ENCODE data around the gene LRG1. TPM values are rescaled to one million over a fixed set of nuclear protein-coding genes. Genes with fewer than 3 reads are reported as not detected.

Gene LRG1
- total and polyA plus RNA-seq, 2 of the 13 experiments (the other 11 are each of a cell fraction or from before 2014, with no cell fraction given), result 12.0 to 39.3 TPM

DNA sequence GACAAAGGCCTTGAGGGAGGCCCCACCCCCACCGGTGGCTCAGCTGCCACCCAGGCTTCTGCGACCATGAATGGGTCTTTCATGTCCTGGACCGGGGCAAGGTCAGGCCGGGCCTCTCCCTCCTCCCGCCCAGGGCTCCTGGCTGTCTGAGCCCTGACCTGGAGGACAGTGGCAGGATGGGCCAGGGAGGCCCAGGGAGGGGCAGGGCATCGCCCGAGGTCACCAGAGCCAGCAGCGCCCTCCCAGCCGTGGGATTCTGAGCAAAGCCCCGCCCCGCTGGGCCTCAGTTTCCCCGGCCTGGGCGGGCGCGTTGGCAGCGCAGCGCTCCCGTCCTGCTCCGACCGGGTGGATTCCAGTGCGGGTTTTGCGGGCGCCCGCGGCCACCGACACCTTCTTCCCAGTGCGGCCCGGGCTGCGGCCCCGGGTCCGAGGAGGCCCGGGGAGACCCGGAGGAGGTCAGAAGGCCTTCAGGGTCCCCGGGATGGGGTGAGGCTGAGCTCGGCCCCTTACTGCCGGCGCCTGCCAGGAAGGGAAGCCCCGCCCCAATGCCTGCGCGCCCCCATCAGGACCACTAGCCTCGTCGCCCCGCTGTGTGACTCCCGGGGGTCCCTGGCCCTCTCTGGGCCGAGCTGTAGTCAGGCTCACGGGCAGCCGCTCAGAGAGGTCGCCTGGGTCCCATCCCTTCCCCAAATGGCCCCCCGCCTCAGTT is 44.3 kb upstream of the LRG1 start (continued):
- 0 out of 2 replicates have a peak, but pooled peaks have one; percentile 65 for TF ChIP-seq ZNF709 (CRISPR knock-in tag; IDR thresholded peaks at IDR 0.05)
- TF ChIP-seq, protein P1, sequence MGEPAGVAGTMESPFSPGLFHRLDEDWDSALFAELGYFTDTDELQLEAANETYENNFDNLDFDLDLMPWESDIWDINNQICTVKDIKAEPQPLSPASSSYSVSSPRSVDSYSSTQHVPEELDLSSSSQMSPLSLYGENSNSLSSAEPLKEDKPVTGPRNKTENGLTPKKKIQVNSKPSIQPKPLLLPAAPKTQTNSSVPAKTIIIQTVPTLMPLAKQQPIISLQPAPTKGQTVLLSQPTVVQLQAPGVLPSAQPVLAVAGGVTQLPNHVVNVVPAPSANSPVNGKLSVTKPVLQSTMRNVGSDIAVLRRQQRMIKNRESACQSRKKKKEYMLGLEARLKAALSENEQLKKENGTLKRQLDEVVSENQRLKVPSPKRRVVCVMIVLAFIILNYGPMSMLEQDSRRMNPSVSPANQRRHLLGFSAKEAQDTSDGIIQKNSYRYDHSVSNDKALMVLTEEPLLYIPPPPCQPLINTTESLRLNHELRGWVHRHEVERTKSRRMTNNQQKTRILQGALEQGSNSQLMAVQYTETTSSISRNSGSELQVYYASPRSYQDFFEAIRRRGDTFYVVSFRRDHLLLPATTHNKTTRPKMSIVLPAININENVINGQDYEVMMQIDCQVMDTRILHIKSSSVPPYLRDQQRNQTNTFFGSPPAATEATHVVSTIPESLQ (CRISPR knock-in tag; conservative IDR thresholded peaks at IDR 0.05), result 0 out of 2 replicates have a peak, but pooled peaks have one; percentile 72
- TF ChIP-seq ZNF335 (CRISPR knock-in tag; IDR thresholded peaks at IDR 0.05), result 0 out of 2 replicates have a peak, but pooled peaks have one; percentile 36
- TF ChIP-seq POLR2G (IDR thresholded peaks at IDR 0.05; ENCODE audit: low read depth, low read length), result peak; percentile 61
- TF ChIP-seq ETV5 (CRISPR knock-in tag; IDR thresholded peaks at IDR 0.05; ENCODE audit: borderline replicate concordance), result peak; percentile 87
- no peak for TF ChIP-seq FOXP1 (IDR thresholded peaks at IDR 0.05)
- TF ChIP-seq FOXP1 (CRISPR knock-in tag; IDR thresholded peaks at IDR 0.05), result peak; percentile 66
- peak; percentile 74; the same call in 1 of the 2 replicates for TF ChIP-seq ZNF788 (CRISPR knock-in tag; IDR thresholded peaks at IDR 0.05; ENCODE audit: borderline replicate concordance)
- TF ChIP-seq DR1 (CRISPR knock-in tag; IDR thresholded peaks at IDR 0.05), result peak; percentile 55; the same call in 1 of the 2 replicates
- no peak for TF ChIP-seq ZFP62 (CRISPR knock-in tag; IDR thresholded peaks at IDR 0.05)
- TF ChIP-seq ZZZ3 (CRISPR knock-in tag; IDR thresholded peaks at IDR 0.05; ENCODE audit: borderline replicate concordance), result no peak
- no peak for TF ChIP-seq ZBTB4 (CRISPR knock-in tag; IDR thresholded peaks at IDR 0.05; ENCODE audit: borderline replicate concordance)
- TF ChIP-seq, protein P2, sequence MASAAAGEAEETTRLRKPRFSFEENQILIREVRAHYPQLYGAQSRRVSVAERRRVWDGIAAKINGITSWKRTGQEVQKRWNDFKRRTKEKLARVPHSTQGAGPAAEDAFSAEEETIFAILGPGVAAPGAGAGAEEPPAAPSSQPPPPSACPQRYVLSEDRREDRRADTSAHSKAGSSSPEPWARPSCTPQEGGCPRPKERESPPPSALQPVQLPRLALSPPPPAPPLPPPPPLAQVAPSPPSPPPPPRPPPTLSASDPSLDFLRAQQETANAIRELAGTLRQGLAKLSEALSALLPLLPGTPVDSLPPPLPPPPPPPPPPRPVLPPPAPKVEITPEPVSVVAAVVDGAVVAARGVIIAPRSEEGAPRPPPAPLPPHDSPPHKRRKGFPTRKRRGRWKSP (CRISPR knock-in tag; IDR thresholded peaks at IDR 0.05), result peak; percentile 66; the same call in 1 of the 2 replicates
- peak; percentile 93; the same call in 1 of the 2 replicates for TF ChIP-seq ZSCAN20 (CRISPR knock-in tag; IDR thresholded peaks at IDR 0.05; ENCODE audit: borderline replicate concordance)
- TF ChIP-seq STAT5B (CRISPR knock-in tag; IDR thresholded peaks at IDR 0.05), result no peak
- TF ChIP-seq NFYB (CRISPR knock-in tag; IDR thresholded peaks at IDR 0.05), result no peak; the same call in 1 of the 2 replicates
- peak; percentile 17; the same call in 1 of the 2 replicates for TF ChIP-seq BHLHE40 (IDR thresholded peaks at IDR 0.05; ENCODE audit: low read length)
- no peak for TF ChIP-seq ZNF550 (CRISPR knock-in tag; IDR thresholded peaks at IDR 0.05; ENCODE audit: borderline replicate concordance)
- TF ChIP-seq HNRNPUL1 (IDR thresholded peaks at IDR 0.05; ENCODE audit: low read depth, low read length), result 0 out of 2 replicates have a peak, but pooled peaks have one; percentile 39
- TF ChIP-seq STAG1 (CRISPR knock-in tag; IDR thresholded peaks at IDR 0.05), result no peak; the same call in 1 of the 2 replicates
- no peak for TF ChIP-seq PAF1 (CRISPR knock-in tag; IDR thresholded peaks at IDR 0.05)
- peak; percentile 82; the same call in 1 of the 2 replicates for TF ChIP-seq SOX5 (CRISPR knock-in tag; IDR thresholded peaks at IDR 0.05; ENCODE audit: borderline replicate concordance)
- no peak for TF ChIP-seq ZNF253 (CRISPR knock-in tag; IDR thresholded peaks at IDR 0.05; ENCODE audit: borderline replicate concordance)
- TF ChIP-seq MAZ (IDR thresholded peaks at IDR 0.05; ENCODE audit: borderline replicate concordance, low read depth, low read length), result peak; percentile 69
- TF ChIP-seq MAZ (CRISPR knock-in tag; IDR thresholded peaks at IDR 0.05; ENCODE audit: low read depth), result peak; percentile 79
